Esophagus squamous epithelium (tissue), 5 donors: ENCODE measurements around the gene GPR132. TPM values are rescaled to one million over a fixed set of nuclear protein-coding genes. Genes with fewer than 3 reads are reported as not detected.
"Not testable (repeated sequence)": the region's sequence is repeated elsewhere in the genome, so short reads cannot be mapped to it uniquely, and the experiment has no call there.

Experiments
- DNase-seq: peaks from one replicate; lab custom pipeline; 2025; lab: John Stamatoyannopoulos, UW
- H3K27ac ChIP-seq, 4 donors: fragments of 200-600 bp; sonication (generic); one replicate each; pipeline ENCODE4 v1.5.1; 2016 to 2019; ENCODE audit warnings: mild to moderate bottlenecking in 1 of 4
- H3K27me3 ChIP-seq, 4 donors: fragments of 200-600 bp; sonication (generic); 1 replicate in 3 of 4; 2 replicates in 1 of 4; pipeline versions ENCODE4 v1.5.1 to v1.6.0; 2017 to 2021; ENCODE audit warnings: antibody characterized with exemption in 1 of 4
- H3K36me3 ChIP-seq, 3 donors: fragments of 200-600 bp; sonication (generic); one replicate each; pipeline ENCODE4 v1.5.1; 2016 to 2019
- H3K4me1 ChIP-seq, 3 donors: fragments of 200-600 bp; sonication (generic); one replicate each; pipeline ENCODE4 v1.5.1; 2017 to 2019
- H3K4me3 ChIP-seq, 4 donors: fragments of 200-600 bp; sonication (generic); 1 replicate in 3 of 4; 2 replicates in 1 of 4; pipeline ENCODE4 v1.5.1; 2016 to 2019; ENCODE audit warnings: mild to moderate bottlenecking in 2 of 4, moderate library complexity in 1 of 4
- H3K9me3 ChIP-seq, 3 donors: fragments of 200-600 bp; sonication (generic); one replicate each; pipeline ENCODE4 v1.5.1; 2016 to 2019
- POLR2A ChIP-seq, 4 donors: fragments of 450-650 bp; IDR thresholded peaks; one replicate each; pipeline ENCODE4 v1.6.1; 2017; ENCODE audit warnings: antibody characterized with exemption in 4 of 4, mild to moderate bottlenecking in 4 of 4, moderate library complexity in 3 of 4
- WGBS, 2 donors: methylation state at CpG; one replicate each; pipeline ENCODE4 v1.1.5; 2018; 5-methylcytosine and 5-hydroxymethylcytosine counted together
- intact Hi-C: fragments of 100-400 bp; cut with DNase I; formaldehyde crosslinking; loops from one replicate; pipeline ENCODE4 v1.15.0; 2022
- total RNA-seq, 4 donors: library from RNA; depleted of rRNA; stranded (reverse); fragments of >200 nt; gene quantifications; one replicate each; pipeline ENCODE4 v1.1.0, GENCODE V29; 2016
- TF ChIP-seq, protein P1 (sequence below), 6 experiments: fragments of 450-650 bp in 4 of 6; fragments of 200-600 bp in 2 of 6; sonication (generic) in 2 of 6; IDR thresholded peaks; one replicate each; pipeline ENCODE4 v1.5.1; 2016 to 2019; ENCODE audit warnings: antibody characterized with exemption in 6 of 6, mild to moderate bottlenecking in 4 of 6, moderate library complexity in 4 of 6
- donor health status: DM: yes; HTN: yes; CAD: no.

The GPR132 gene, protein sequence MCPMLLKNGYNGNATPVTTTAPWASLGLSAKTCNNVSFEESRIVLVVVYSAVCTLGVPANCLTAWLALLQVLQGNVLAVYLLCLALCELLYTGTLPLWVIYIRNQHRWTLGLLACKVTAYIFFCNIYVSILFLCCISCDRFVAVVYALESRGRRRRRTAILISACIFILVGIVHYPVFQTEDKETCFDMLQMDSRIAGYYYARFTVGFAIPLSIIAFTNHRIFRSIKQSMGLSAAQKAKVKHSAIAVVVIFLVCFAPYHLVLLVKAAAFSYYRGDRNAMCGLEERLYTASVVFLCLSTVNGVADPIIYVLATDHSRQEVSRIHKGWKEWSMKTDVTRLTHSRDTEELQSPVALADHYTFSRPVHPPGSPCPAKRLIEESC
- 1 to 10 TPM in 3 of 4 donors, under 1 TPM in 1; 0.79 to 5.0 (median 1.6) TPM for total RNA-seq

DNA sequence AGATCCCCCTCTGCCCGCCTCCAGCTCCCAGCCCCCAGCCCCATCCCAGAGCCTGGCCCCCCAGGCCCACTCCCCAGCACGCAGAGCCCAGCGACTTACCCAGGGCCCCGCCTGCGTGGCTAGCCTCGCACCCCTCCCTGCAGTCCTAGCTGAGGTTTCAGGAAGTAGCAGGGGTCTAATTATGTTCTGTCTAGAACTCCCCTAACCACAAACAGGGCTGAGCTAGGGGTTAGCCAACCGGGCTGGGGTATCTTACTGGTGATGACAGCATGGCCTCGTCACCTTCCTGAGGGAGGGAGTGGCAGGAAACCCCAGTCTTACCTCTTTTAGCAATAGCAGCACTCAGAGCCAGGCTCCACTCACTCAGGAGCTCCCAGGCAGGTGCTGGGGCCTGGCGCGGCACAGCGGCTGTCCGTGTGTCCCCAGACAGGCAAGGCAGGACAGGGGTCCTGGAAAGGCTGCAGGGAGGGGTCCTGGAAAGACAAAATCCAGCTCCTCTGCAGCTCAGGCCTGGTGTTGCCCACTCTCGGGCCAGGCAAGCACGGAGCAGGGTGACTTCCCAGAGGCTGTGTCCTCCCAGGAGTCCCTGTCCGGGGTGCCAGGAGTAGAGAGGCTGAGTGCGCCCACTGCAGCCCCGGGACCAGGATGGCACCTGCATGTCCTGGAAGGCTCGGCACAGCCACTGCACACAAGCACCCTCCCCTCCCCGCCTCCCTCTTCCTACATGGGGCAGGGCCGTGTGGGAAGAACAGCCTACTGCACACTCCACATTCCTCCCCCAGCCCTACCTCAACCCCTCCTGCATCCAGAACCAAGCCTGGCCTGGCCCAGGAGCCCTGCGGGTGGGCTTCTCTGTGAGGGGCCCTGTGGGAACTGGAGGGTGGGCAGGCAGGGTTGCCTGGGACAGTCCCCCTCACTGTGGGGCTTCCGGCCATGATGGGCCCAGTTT lies at the start of gene GPR132:
GPR132 (minus strand) TSS at position 151 of the 949 bp plus-strand sequence. CDS start 10,010 bp downstream, outside the sequence.
- DNase-seq = peak; percentile 48
- Histone ChIP-seq H3K4me3 (peak within 1 kb of the TSS; percentile 15 to 57 (median 36)), H3K27ac (peak within 1 kb of the TSS; percentile 69 to 81 (median 74)), H3K9me3 (no peaks in the 10 kb centered on the region), H3K27me3 (peaks cover 0 to 55% (median 0%) of the 10 kb centered on the region in 4 donors), H3K36me3 (no peaks in the 10 kb centered on the region), H3K4me1 (peaks cover 0 to 58% (median 3%) of the 10 kb centered on the region in 3 donors)
- TF ChIP-seq POLR2A (IDR thresholded peaks at IDR 0.05) = peak in 3 of 4 donors; percentile 14 to 81 (median 68)
- TF ChIP-seq, protein P1, sequence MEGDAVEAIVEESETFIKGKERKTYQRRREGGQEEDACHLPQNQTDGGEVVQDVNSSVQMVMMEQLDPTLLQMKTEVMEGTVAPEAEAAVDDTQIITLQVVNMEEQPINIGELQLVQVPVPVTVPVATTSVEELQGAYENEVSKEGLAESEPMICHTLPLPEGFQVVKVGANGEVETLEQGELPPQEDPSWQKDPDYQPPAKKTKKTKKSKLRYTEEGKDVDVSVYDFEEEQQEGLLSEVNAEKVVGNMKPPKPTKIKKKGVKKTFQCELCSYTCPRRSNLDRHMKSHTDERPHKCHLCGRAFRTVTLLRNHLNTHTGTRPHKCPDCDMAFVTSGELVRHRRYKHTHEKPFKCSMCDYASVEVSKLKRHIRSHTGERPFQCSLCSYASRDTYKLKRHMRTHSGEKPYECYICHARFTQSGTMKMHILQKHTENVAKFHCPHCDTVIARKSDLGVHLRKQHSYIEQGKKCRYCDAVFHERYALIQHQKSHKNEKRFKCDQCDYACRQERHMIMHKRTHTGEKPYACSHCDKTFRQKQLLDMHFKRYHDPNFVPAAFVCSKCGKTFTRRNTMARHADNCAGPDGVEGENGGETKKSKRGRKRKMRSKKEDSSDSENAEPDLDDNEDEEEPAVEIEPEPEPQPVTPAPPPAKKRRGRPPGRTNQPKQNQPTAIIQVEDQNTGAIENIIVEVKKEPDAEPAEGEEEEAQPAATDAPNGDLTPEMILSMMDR (IDR thresholded peaks at IDR 0.05) = no peak
- intact Hi-C loops = no loop called here
- WGBS, 2 donors = 78% methylated on average over 4 of the region's 22 CpGs; no CpG with 5 or more reads in 1 of the 2 donors

DNA sequence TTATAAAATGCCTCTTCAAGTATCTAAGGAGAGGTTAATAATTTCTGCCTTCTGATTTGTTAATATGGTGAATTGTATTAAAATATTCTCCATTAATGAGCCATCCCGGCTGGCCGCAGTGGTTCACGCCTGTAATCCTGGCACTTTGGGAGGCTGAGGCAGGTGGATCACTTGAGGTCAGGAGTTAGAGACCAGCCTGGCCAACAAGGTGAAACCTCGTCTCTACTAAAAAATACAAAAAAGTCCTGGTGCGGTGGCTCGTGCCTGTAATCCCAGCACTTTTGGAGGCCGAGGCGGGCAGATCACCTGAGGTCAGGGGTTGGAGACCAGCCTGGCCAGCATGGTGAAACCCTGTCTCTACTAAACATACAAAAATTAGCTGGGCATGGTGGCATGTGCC lies 44.0 kb upstream of the GPR132 start:
- H3K27me3 ChIP-seq = peaks cover 0 to 13% (median 0%) of the 10 kb centered on the region in 4 donors
- H3K4me3 ChIP-seq, H3K4me1 ChIP-seq, DNase-seq, H3K27ac ChIP-seq, H3K36me3 ChIP-seq, intact Hi-C loops, H3K9me3 ChIP-seq: not testable (repeated sequence)
- 86 to 87% methylated on average over 3 to 7 of the region's 8 CpGs for WGBS, 2 donors

DNA sequence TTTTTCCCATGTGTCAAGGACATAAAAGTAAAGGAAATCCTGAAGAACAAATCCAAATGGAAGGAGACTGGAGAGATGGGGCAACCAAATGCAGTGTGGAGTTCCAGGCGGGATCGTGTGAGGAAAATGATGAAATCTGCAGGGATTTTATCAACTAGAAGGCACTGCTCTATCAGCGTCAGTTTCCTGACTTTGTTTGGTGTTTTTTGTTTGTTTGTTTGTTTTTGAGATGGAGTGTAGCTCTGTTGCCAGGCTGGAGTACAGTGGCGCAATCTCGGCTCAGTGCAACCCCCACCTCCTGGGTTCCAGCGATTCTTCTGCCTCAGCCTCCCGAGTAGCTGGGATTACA lies 43.3 kb upstream of the GPR132 start:
- WGBS, 2 donors = 79 to 84% methylated on average over 7 of the region's 7 CpGs
- no peak overlapping the region for H3K27ac ChIP-seq
- intact Hi-C loops = no loop called here
- no peak overlapping the region for H3K4me3 ChIP-seq
- H3K36me3 ChIP-seq = no peaks in the 10 kb centered on the region
- no peak for DNase-seq
- H3K4me1 ChIP-seq = peaks cover 0 to 2% (median 0%) of the 10 kb centered on the region in 3 donors
- TF ChIP-seq POLR2A (IDR thresholded peaks at IDR 0.05) = no peak
- TF ChIP-seq, protein P1 (IDR thresholded peaks at IDR 0.05) = no peak
- no peaks in the 10 kb centered on the region for H3K9me3 ChIP-seq
- H3K27me3 ChIP-seq = peaks cover 0 to 19% (median 0%) of the 10 kb centered on the region in 4 donors

DNA sequence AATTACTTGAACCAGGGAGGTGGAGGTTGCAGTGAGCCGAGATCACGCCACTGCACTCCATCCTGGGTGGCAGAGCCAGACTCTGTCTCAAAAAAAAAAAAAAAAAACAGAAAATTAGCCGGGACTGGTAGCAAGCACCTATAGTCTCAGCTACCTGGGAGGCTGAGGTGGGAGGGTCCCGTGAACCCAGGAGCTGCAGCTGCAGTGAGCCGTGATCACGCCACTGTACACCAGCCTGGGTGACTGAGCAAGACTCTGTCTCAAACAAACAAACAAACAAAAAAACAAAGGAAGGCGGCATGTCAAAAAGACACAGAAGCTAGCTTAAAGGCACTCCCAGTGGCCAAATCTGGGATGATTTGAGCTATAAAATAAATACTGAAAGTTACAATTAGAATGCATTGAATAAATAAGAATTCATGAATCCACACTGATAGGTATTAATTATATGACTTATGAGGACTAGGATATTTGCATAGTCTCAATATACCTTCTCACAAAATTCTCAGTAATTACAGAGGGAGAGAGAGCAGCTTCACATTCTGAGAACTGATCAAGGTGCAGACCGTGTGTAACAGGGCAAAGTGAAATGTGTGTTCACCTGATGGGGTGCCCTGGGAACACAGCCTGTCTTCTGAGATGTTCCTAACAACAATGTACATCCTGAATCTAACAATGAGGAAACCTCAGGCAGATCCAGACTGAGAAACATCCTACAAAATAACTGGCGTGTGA lies 42.7 kb upstream of the GPR132 start:
- no peak for TF ChIP-seq POLR2A (IDR thresholded peaks at IDR 0.05)
- TF ChIP-seq, protein P1 (IDR thresholded peaks at IDR 0.05) = no peak
- 68 to 78% methylated on average over 7 to 9 of the region's 9 CpGs for WGBS, 2 donors
- Histone ChIP-seq H3K9me3 (no peaks in the 10 kb centered on the region), H3K4me1 (peaks cover 0 to 7% (median 0%) of the 10 kb centered on the region in 3 donors), H3K36me3 (no peaks in the 10 kb centered on the region), H3K27me3 (peaks cover 0 to 24% (median 0%) of the 10 kb centered on the region in 4 donors), H3K4me3 (no peak overlapping the region), H3K27ac (no peak overlapping the region)
- no peak for DNase-seq
- intact Hi-C loops = no loop called here

DNA sequence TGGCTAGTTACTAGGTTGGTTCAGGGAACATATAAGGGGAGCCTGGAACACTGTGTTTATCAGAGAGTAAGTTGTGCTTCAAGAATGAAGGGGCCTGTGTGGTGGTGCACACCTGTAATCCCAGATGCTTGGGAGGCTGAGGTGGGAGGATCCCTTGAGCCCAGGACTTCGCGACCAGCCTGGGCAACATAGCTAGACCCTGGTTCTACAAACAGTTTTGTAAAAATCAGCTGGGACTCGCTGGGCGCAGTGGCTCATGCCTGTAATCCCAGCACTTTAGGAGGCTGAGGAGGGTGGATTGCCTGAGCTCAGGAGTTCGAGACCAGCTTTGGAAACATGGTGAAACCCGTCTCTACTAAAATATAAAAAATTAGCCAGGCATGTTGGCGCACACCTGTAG lies 42.1 kb upstream of the GPR132 start:
- no peaks in the 10 kb centered on the region for H3K9me3 ChIP-seq
- DNase-seq = no peak
- intact Hi-C loops = no loop called here
- 92 to 95% methylated on average over 6 to 7 of the region's 7 CpGs for WGBS, 2 donors
- no peaks in the 10 kb centered on the region for H3K36me3 ChIP-seq
- peaks cover 0 to 30% (median 0%) of the 10 kb centered on the region in 4 donors for H3K27me3 ChIP-seq
- no peak overlapping the region for H3K4me3 ChIP-seq
- no peak overlapping the region for H3K27ac ChIP-seq
- H3K4me1 ChIP-seq = peaks cover 0 to 13% (median 0%) of the 10 kb centered on the region in 3 donors
- TF ChIP-seq POLR2A (IDR thresholded peaks at IDR 0.05) = no peak
- TF ChIP-seq, protein P1 (IDR thresholded peaks at IDR 0.05) = no peak
